ENCODE results near the gene TMEM198.
A peak's percentile ranks its signal among the peaks of the same experiment; 100 is the strongest.

The TMEM198 gene

DNA sequence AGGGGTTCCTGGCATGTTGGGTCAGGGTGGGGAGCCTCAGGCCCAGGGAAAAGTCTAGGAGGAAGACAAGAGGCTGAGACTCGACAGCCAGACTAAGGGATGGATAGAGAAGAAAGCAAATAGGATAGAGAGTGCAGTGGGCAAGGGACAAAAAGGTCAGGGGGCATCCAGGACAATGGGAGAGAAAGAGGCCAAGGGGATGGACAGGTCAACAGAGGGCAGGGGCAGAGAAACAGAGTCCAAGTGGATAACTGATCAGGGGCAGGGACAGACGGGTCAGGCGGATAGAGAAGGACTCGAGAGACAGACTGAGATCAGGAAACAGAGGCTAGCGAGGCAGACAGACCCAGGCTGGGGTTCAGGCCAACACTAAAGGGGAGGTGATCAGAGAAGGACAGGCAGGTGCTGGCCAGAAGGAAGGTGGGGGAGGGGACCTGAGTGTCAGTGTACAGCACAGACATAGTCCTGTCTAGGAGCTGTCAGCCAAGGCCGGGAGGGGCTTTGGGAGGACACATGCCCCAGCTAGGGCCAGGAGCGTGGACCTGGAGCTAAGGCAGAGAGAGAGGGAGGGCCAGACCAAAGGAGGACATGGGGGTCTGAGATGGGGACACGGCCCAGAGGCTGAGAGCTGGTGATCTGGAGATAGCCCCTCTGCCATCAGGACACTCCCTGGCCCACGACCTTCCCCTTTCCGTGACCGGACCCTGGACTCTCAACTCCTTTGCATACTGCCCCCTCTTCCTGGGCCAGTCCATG, 17.3 kb upstream of the TMEM198 start:
- DNase-seq = no peak

DNA sequence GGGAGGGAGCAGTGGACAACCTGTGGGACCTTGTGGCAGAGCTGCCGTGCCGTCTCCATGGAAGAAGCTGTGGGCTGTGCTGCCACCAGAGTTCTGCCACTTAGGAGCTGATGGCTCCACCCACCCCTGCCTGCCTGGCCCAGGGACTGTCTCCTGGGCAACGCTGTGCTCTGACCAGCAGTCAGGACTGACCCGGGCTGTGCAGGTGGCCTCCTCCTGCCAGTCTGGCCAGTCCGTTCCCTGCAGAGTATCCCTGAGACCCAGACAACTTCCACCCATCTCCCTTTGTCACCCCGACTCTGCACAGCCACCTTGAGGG, 16.8 kb upstream of the TMEM198 start:
- no peak for DNase-seq

- DNase-seq = no peak
Observed at GRCh38 chr2:219527472-219527871, 16.4 kb upstream of the TMEM198 start.

- peak; percentile 72 for DNase-seq
Observed at GRCh38 chr2:219530048-219530963, 13.5 kb upstream of the TMEM198 start.

DNA sequence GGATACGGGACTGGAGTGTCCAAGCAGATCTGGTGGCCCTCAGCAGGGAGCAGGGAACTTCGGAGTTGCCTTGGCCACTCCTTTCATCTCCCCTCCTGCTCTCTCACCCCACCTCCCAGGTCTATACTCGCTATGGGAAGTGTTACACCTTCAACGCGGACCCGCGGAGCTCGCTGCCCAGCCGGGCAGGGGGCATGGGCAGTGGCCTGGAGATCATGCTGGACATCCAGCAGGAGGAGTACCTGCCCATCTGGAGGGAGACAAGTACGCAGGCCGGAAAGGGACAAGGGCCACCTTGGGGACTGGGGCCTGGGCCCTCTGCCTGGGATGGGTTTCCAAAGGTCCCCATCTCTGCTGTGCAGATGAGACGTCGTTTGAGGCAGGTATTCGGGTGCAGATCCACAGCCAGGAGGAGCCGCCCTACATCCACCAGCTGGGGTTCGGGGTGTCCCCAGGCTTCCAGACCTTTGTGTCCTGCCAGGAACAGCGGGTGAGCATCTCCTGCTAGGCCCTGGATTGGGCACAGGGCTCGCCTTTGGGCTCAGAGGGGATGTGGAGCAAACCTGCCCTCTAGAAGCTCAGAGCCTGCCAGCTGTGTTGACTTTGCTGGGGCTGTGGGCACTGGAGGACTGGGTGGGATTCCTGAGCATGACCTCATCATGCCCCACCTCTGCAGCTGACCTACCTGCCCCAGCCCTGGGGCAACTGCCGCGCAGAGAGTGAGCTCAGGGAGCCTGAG, 12.0 kb upstream of the TMEM198 start:
- no peak for DNase-seq

DNA sequence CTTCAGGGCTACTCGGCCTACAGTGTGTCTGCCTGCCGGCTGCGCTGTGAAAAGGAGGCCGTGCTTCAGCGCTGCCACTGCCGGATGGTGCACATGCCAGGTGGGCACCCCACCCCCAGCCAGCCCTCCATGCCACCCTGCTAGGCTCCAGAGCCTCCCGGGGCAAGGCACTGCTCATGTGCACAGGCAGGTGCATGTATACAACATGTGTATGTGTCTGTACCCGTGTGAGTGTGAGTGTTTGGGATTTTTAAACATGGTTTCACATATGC, 11.5 kb upstream of the TMEM198 start:
- no peak for DNase-seq

GRCh38 chr2:219533930-219534661, 9.7 kb upstream of the TMEM198 start:
- DNase-seq = no peak

DNA sequence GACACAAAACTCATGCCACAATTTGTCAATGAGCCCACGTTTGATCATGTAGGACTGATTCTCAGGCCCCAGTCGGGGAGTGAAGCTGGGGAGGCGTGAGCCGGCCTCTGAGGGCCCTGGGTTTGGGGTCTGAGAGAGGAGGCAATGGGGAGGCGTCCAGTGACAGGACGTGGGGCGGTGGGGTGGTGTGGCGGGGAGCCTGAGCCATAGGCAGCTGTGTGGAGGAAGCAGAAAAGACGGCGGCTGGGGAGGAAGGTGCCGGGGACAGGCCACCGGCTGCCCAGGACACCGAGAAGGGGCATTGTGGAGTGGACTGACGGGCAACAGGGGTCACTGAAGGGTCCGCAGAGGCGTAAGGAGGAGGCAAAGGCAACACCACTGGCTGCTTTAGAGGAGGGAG, 7.4 kb upstream of the TMEM198 start:
- DNase-seq = no peak

- no peak for DNase-seq
Observed at GRCh38 chr2:219536967-219537366, 6.9 kb upstream of the TMEM198 start.

DNA sequence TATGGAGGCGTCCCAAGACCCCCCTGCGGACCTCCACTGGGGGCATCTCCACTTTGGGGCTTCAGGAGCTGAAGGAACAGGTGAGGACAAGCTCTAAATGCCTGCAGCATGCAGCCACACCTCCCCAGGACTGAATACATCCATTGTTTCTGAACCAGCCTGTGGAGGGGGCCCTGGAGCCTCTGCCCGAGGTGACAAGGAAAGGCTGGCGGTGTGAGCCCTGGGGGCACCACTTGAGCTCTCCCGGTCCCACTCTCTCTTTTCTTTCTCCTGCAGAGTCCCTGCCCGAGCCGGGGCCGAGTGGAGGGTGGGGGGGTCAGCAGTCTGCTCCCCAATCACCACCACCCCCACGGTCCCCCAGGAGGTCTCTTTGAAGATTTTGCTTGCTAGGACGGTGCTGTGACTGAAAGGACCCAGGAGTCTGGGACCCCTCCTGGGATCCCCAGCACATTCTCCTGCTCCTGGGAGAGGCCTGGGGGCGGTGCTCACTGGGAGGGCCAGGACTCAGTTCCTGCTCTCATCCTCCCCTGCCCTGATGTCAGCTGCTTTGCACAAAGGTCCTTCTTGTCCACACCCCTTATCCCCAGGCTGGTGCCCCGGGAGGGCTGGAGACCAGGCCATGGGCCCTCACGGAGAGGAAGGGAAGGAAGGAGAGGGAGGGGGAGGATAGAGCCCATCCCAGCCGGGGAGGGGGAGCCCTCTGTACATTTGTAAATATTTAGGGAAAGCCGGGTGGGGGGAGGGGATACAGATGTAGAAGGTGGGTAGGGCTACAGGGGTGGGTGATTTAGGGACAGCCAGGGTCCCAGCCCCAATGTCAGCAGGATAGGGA, 6.0 kb upstream of the TMEM198 start:
- DNase-seq = no peak

DNA sequence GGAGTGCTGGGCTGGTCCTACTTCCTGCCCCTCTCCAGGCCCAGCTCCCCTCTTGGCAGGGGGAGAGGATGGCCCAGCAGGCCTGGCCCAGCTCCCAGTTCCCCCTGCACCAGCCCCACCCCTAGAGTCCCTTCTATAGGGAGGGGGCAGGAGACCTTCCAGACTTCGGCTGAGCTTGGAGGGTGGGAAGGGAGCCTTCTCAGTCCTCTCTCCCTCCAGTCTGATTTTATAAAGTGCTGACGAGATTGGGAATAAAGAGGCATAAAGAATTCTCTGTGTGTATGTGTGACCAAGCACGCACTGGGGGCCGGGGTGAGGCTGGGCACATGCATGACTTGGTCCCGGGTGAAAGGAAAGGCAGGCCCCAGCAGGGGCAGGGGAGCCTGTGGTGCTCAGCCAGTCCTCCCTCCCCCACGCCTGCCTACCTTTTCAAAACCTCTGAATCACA, 5.3 kb upstream of the TMEM198 start:
- DNase-seq = peak; percentile 8

- DNase-seq = no peak
Observed at GRCh38 chr2:219538956-219539788, 4.7 kb upstream of the TMEM198 start.

GRCh38 chr2:219539926-219540678, 3.7 kb upstream of the TMEM198 start:
- DNase-seq = no peak

DNA sequence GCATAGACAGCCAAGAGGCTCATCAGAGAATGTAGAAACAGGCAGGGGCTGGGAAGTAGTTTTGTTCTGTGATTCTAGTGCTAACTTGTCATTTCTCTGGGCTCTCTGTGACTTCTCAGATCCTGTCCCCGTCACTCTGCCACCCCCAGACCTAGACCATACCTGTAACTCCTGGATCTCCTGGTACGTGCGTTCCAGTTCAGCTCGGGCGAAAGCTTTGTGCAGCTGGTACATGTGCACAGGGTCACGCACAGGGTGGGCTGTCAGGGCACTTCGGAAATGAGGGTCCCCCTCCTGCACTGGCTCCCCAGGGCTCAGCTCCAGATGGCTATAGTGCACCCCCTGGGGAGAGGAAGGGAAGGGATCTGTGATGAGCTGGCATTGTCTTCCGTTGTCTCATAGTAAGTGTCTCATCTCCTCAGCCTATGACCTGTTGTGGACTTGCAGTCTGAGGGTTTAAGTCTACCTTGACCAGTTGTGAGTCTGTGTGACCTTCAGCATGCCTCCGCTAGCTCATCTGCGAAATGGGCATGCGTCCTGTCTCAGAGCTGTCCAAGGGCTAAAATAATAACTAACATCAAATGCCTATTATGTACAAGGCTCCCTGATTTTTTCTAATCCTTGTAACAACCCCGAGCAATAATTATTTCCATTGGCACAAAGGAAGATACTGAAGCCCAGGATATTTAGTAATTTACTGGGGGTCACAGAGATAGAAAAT, 2.9 kb upstream of the TMEM198 start:
- DNase-seq = no peak

DNA sequence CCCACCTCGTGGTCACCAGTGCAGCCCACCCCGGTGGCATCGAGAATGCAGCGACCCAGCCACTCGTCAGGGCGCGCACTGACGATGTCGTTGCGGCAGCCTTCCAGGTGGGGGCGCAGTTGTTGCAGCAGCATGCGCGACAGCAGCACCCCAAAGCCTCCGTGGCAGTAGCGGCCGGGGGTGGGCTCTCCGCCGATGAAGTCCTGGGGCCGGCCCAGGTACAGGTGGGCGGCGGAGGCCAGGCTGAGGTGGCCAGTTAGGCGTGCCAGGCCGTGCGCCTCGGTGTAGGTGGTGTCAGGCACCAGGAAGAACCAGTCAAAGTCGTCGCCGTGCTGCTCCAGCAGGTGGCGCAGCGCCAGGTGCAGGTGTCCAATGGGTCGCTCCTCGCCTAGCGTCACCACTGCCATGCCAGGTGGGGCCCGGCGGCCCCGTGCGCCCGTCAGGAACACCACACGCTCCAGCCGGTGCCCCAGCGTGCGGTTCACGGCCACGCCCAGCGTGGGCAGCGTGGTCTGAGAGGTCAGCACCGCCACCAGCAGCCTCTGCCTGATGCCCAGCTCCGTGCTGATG, 2.1 kb upstream of the TMEM198 start:
- DNase-seq = peak; percentile 66

GRCh38 chr2:219542931-219543595, 765 bp upstream of the TMEM198 start:
- DNase-seq = peak; percentile 27

GRCh38 chr2:219544567-219544966, 739 bp downstream of the TMEM198 start:
- no peak for DNase-seq

DNA sequence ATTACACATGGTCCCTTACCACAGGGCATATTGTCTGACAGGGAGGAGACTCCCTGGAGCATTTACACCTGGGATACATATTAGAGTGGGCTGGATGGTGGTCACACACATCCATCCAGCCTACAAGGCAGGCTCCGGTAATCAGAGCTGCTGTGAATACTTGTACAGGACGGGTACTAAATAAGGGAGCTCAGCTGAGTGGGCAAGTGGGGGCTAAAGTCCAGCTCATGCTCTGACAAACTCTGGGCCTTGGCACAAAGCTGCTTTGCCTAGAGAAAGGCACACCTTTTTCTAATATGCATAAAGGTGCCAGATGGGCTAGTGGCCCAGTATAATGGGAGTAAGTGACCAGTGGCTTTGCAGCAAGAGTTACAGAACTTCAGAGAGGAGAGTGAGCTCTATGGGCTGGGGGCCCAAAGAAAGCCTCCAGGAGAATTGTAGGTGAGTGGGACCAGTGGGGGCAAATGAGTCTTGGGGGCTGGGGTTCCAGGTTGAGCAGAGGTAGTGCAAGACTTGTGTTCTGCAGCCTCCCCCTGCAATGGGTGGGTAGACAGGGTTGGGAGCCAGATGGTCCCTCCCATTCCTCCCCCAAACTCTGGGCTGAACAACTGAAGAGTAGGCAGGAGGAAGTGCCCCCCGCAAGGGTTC, 1.6 kb downstream of the TMEM198 start:
- DNase-seq = no peak
